Measurements from ENCODE around the gene TMED5. TPM values are rescaled to one million over a fixed set of nuclear protein-coding genes. Genes with fewer than 3 reads are reported as not detected.

TMED5 gene
- total and polyA plus RNA-seq, 2 of the 4 experiments (the other 2 are of a cell fraction) = 20.1 to 38.1 TPM

DNA sequence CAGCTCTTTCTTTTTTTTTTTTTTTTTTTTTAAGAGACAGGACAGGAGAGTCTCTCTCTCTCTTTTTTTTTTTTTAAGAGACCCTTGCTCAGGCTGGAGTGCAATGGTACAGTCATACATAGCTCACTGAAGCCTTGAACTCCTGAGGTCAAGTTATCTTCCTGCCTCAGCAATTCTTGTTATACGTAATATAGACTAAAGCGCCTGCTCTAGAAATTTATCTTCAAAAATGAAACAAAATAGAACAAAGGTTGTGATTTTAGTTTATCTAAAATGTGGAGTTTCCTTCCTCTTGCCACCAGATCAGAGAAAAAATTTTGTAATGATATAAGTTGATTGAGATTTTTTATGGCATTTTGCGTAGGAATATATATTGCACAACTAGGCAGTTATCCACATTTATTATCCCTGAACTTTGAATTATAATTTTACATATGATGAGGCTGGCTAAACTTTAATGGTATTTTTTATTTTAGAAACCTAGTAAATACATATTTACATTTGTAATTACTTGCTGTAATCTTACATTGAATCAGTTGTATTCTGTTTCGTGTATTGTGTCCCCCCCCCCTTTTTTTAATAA is 56.9 kb downstream of the TMED5 start:
- WGBS, 2 experiments (ENCODE audit: extremely low coverage in 2 of 2, insufficient read length in 1 of 2) = no CpG with 5 or more reads among the region's 4 CpGs
- Histone ChIP-seq H3K18ac (ENCODE audit: low read depth, low read length) (no peak overlapping the region), H3K23ac (ENCODE audit: low read depth, low read length) (no peak overlapping the region), H3K4me3 (ENCODE audit: insufficient read depth, low read depth, low read length) (no peak overlapping the region), H2BK120ac (ENCODE audit: low read depth, low read length) (no peak overlapping the region), H3K56ac (ENCODE audit: extremely low read depth, insufficient read depth, low read length) (no peak overlapping the region), H3K9me3 (ENCODE audit: control insufficient read depth, insufficient read depth, low read length) (no peaks in the 10 kb centered on the region), H2BK20ac (ENCODE audit: low read depth, low read length) (no peak overlapping the region), H3K4ac (ENCODE audit: low read depth, low read length) (no peak overlapping the region), H2AK5ac (ENCODE audit: low read depth, low read length) (no peak overlapping the region), H3K4me1 (ENCODE audit: control insufficient read depth, insufficient read depth, low read length) (no peaks in the 10 kb centered on the region), H2AFZ (replicated peaks; ENCODE audit: low read length, poor library complexity) (no peak overlapping the region), H4K5ac (ENCODE audit: low read depth, low read length) (no peak overlapping the region), H4K20me1 (ENCODE audit: insufficient read depth, low read length) (no peaks in the 10 kb centered on the region), H2BK15ac (ENCODE audit: low read depth, low read length) (no peak overlapping the region), H3K27me3 (ENCODE audit: control insufficient read depth, insufficient read depth, low read length) (no peaks in the 10 kb centered on the region), H3K79me1 (ENCODE audit: low read depth in 1 of 2, low read length in 2 of 2) (0 out of 4 replicates have a peak, but pooled peaks cover 0 to 2% of the 10 kb centered on the region in 2 experiments), H3K27ac (ENCODE audit: insufficient read depth, low read length) (no peak overlapping the region), H3K36me3 (ENCODE audit: control insufficient read depth, insufficient read depth, low read length) (peaks cover 8% of the 10 kb centered on the region), H4K8ac (ENCODE audit: low read depth in 2 of 2, low read length in 2 of 2) (no peak overlapping the region), H4K91ac (ENCODE audit: insufficient read depth, low read depth, low read length) (no peak overlapping the region), H3K4me2 (ENCODE audit: low read depth, low read length) (no peak overlapping the region), H3K9ac (ENCODE audit: low read depth, low read length) (no peak overlapping the region), H3K14ac (replicated peaks; ENCODE audit: low read depth, low read length) (no peak overlapping the region), H2BK5ac (ENCODE audit: low read depth, low read length, poor library complexity, severe bottlenecking) (no peak overlapping the region), H3K9me1 (ENCODE audit: insufficient read depth, low read length) (no peaks in the 10 kb centered on the region), H2AK9ac (replicated peaks; ENCODE audit: low read depth, low read length, poor library complexity) (no peak overlapping the region)
- no peak for ATAC-seq (ENCODE audit: low read depth)
- CTCF ChIA-PET = interaction anchor here (0.7 kb wide), 1 partner anchor 98 kb away, joined by 3 read pairs; no protein-coding TSS in a partner anchor
- DNase-seq = peak; percentile 50
- dilution Hi-C loops (cut with HindIII; ENCODE audit: low sequenced_read_pairs, unreplicated experiment) = no loop called here
- BruUV-seq (replicated peaks) = no TSS peak
- POLR2A ChIA-PET (ENCODE audit: unreplicated experiment) = no interaction called here
- no peak for TF ChIP-seq CHD1 (IDR thresholded peaks at IDR 0.05; ENCODE audit: low read depth, low read length)
- TF ChIP-seq, protein P1, sequence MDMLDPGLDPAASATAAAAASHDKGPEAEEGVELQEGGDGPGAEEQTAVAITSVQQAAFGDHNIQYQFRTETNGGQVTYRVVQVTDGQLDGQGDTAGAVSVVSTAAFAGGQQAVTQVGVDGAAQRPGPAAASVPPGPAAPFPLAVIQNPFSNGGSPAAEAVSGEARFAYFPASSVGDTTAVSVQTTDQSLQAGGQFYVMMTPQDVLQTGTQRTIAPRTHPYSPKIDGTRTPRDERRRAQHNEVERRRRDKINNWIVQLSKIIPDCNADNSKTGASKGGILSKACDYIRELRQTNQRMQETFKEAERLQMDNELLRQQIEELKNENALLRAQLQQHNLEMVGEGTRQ (IDR thresholded peaks at IDR 0.05; ENCODE audit: low read depth, low read length) = no peak
- no peak for TF ChIP-seq MXI1 (IDR thresholded peaks at IDR 0.05; ENCODE audit: borderline replicate concordance, low read depth, low read length)
- TF ChIP-seq, protein P2, sequence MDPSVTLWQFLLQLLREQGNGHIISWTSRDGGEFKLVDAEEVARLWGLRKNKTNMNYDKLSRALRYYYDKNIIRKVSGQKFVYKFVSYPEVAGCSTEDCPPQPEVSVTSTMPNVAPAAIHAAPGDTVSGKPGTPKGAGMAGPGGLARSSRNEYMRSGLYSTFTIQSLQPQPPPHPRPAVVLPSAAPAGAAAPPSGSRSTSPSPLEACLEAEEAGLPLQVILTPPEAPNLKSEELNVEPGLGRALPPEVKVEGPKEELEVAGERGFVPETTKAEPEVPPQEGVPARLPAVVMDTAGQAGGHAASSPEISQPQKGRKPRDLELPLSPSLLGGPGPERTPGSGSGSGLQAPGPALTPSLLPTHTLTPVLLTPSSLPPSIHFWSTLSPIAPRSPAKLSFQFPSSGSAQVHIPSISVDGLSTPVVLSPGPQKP (IDR thresholded peaks at IDR 0.05; ENCODE audit: borderline replicate concordance, low read depth, low read length) = no peak
- no peak for TF ChIP-seq RCOR1 (IDR thresholded peaks at IDR 0.05; ENCODE audit: insufficient replicate concordance, low read length)
- TF ChIP-seq MAZ (IDR thresholded peaks at IDR 0.05; ENCODE audit: borderline replicate concordance, low read depth, low read length) = no peak
- no peak for TF ChIP-seq SMC3 (IDR thresholded peaks at IDR 0.05; ENCODE audit: low read depth, low read length)
- no peak for TF ChIP-seq RAD21 (IDR thresholded peaks at IDR 0.05; ENCODE audit: low read length)
- TF ChIP-seq NFE2L2 (IDR thresholded peaks at IDR 0.05; ENCODE audit: low read depth, low read length) = no peak
- TF ChIP-seq CEBPB (IDR thresholded peaks at IDR 0.05; ENCODE audit: low read depth, low read length) = no peak
- no peak for TF ChIP-seq POLR2A (IDR thresholded peaks at IDR 0.05; ENCODE audit: low read depth, low read length)
- no peak for TF ChIP-seq BHLHE40 (IDR thresholded peaks at IDR 0.05; ENCODE audit: low read depth, low read length)
- no peak; the same call in 1 of the 2 replicates for TF ChIP-seq MAFK (IDR thresholded peaks at IDR 0.05; ENCODE audit: low read depth, low read length)
- in situ Hi-C loops (cut with MboI; ENCODE audit: low sequenced_read_pairs) = no loop called here
- intact Hi-C loops (cut with micrococcal nuclease) = no loop called here

Measured in IMR-90 (cell line).